SK-N-SH (cell line): ENCODE data around the gene ROM1. TPM values are rescaled to one million over a fixed set of nuclear protein-coding genes. Genes with fewer than 3 reads are reported as not detected.
A peak's percentile ranks its signal among the peaks of the same experiment; 100 is the strongest.

ENCODE experiments used
- CTCF ChIA-PET: fragments of 300-600, 350-600 bp; formaldehyde crosslinking; extraction: SDS; loops from one replicate; lab custom pipeline; 2021; lab: Yijun Ruan, JAX
- POLR2A ChIA-PET: fragments of 350-600 bp; sonication (Branson Sonifier 250); formaldehyde crosslinking; extraction: SDS; loops from one replicate; lab custom pipeline; 2020; ENCODE audit warnings: antibody characterized with exemption, inconsistent platforms; lab: Yijun Ruan, JAX
- DNase-seq: peaks from one replicate; pipeline ENCODE4 v3.0.0; 2012
- H2AFZ ChIP-seq: fragments of 200-600 bp; sonication (generic); 2 replicates; pipeline ENCODE4 v1.8.1; 2016; ENCODE audit warnings: antibody characterized with exemption, mild to moderate bottlenecking, low read depth
- H3F3A ChIP-seq: fragments of 200-600 bp; sonication (generic); replicated peaks from 2 replicates; pipeline ENCODE3; 2016; ENCODE audit warnings: antibody characterized with exemption, mild to moderate bottlenecking; ENCODE audit not compliant: insufficient read depth
- H3K27ac ChIP-seq, 2 experiments: fragments of 200-500 bp in 1 of 2; fragments of 200-600 bp in 1 of 2; sonication (Bioruptor generic) in 1 of 2; sonication (generic), shearing (Covaris generic) in 1 of 2; 2 replicates each; pipeline versions ENCODE4 v1.5.1 to v1.6.1; 2014 to 2016; ENCODE audit warnings: low read depth in 2 of 2, inconsistent platforms in 1 of 2, low read length in 1 of 2, mild to moderate bottlenecking in 1 of 2, mixed read lengths in 1 of 2
- H3K27me3 ChIP-seq: fragments of 200-600 bp; sonication (generic), shearing (Covaris generic); 2 replicates; pipeline ENCODE4 v1.6.1; 2016; ENCODE audit warnings: mixed run types; ENCODE audit not compliant: insufficient read depth
- H3K36me3 ChIP-seq, 2 experiments: fragments of 200-500 bp in 1 of 2; fragments of 200-600 bp in 1 of 2; sonication (Bioruptor generic) in 1 of 2; sonication (generic) in 1 of 2; replicated peaks in 1 of 2; 2 replicates each; pipeline versions ENCODE3 to v1.5.1; 2014 to 2016; ENCODE audit warnings: low read length in 1 of 2, mild to moderate bottlenecking in 1 of 2; ENCODE audit not compliant: insufficient read depth in 2 of 2, control insufficient read depth in 1 of 2
- H3K4me1 ChIP-seq, 2 experiments: fragments of 200-500 bp in 1 of 2; fragments of 200-600 bp in 1 of 2; sonication (Bioruptor generic) in 1 of 2; sonication (generic), shearing (Covaris generic) in 1 of 2; 2 replicates each; pipeline versions ENCODE4 v1.5.1 to v1.6.1; 2014 to 2016; ENCODE audit warnings: low read depth in 1 of 2, low read length in 1 of 2, mixed run types in 1 of 2; ENCODE audit not compliant: insufficient read depth in 2 of 2, control insufficient read depth in 1 of 2
- H3K4me2 ChIP-seq: fragments of 200-600 bp; sonication (generic), shearing (Covaris generic); 2 replicates; pipeline ENCODE4 v1.6.1; 2017; ENCODE audit warnings: mixed run types
- H3K4me3 ChIP-seq, 2 experiments: fragments of 200-500 bp in 1 of 2; fragments of 200-600 bp in 1 of 2; sonication (Bioruptor generic) in 1 of 2; sonication (generic), shearing (Covaris generic) in 1 of 2; 2 replicates each; pipeline versions ENCODE4 v1.5.1 to v1.8.1; 2014 to 2016; ENCODE audit warnings: low read depth in 2 of 2, inconsistent platforms in 1 of 2, low read length in 1 of 2, mild to moderate bottlenecking in 1 of 2, mixed read lengths in 1 of 2, moderate library complexity in 1 of 2
- H3K79me2 ChIP-seq: fragments of 200-600 bp; sonication (generic); 2 replicates; pipeline ENCODE4 v1.8.1; 2017; ENCODE audit warnings: mild to moderate bottlenecking; ENCODE audit not compliant: insufficient read depth
- H3K9ac ChIP-seq: fragments of 200-600 bp; sonication (generic); 2 replicates; pipeline ENCODE4 v1.6.1; 2017; ENCODE audit warnings: mixed run types
- H3K9me2 ChIP-seq: fragments of 200-600 bp; sonication (generic); 2 replicates; pipeline ENCODE4 v1.6.1; 2017; ENCODE audit warnings: mixed run types
- H3K9me3 ChIP-seq: fragments of 200-600 bp; sonication (generic); 2 replicates; pipeline ENCODE4 v1.6.1; 2017; ENCODE audit warnings: mixed run types, mild to moderate bottlenecking, moderate library complexity
- H4K20me1 ChIP-seq: fragments of 200-600 bp; sonication (generic); 2 replicates; pipeline ENCODE4 v1.6.1; 2017; ENCODE audit warnings: mild to moderate bottlenecking, mixed run types; ENCODE audit not compliant: insufficient read depth
- CTCF ChIP-seq: fragments of 200-600 bp; sonication (generic); IDR thresholded peaks from 2 replicates; pipeline ENCODE4 v1.6.1; 2017; ENCODE audit warnings: antibody characterized with exemption, mild to moderate bottlenecking, moderate library complexity
- ELF1 ChIP-seq: IDR thresholded peaks from 2 replicates; pipeline ENCODE4 v1.4.0; 2012
- EP300 ChIP-seq, 2 experiments: IDR thresholded peaks; 2 replicates each; pipeline versions ENCODE4 v1.4.0 to v1.6.1; 2012; ENCODE audit warnings: borderline replicate concordance in 1 of 2, low read depth in 1 of 2, low read length in 1 of 2
- FOXJ3 ChIP-seq: sonication (generic); formaldehyde crosslinking; IDR thresholded peaks from 2 replicates; pipeline ENCODE4 v1.5.1; 2020; ENCODE audit warnings: mild to moderate bottlenecking, missing genetic modification reagents
- IRF3 ChIP-seq: fragments of 150-350 bp; IDR thresholded peaks from 2 replicates; pipeline ENCODE4 v1.6.1; 2016; ENCODE audit warnings: mild to moderate bottlenecking, low read depth, low read length
- JUND ChIP-seq: IDR thresholded peaks from 2 replicates; pipeline ENCODE4 v1.4.0; 2012
- MAX ChIP-seq: IDR thresholded peaks from 2 replicates; pipeline ENCODE4 v1.4.0; 2012; ENCODE audit warnings: low read depth
- NRF1 ChIP-seq: IDR thresholded peaks from 2 replicates; pipeline ENCODE4 v1.6.1; 2012; ENCODE audit warnings: low read depth, mild to moderate bottlenecking, low read length
- POLR2AphosphoS5 ChIP-seq: IDR thresholded peaks from 2 replicates; pipeline ENCODE4 v1.6.1; 2012; ENCODE audit warnings: low read depth, low read length
- RAD21 ChIP-seq: IDR thresholded peaks from 2 replicates; pipeline ENCODE4 v1.6.1; 2012; ENCODE audit warnings: mild to moderate bottlenecking, low read length
- TAF1 ChIP-seq: IDR thresholded peaks from 2 replicates; pipeline ENCODE4 v1.6.1; 2012; ENCODE audit warnings: low read depth, mild to moderate bottlenecking, low read length, moderate library complexity, borderline replicate concordance
- TEAD4 ChIP-seq: IDR thresholded peaks from 2 replicates; pipeline ENCODE4 v1.4.0; 2012; ENCODE audit warnings: mild to moderate bottlenecking, borderline replicate concordance; ENCODE audit not compliant: insufficient read depth
- YY1 ChIP-seq: IDR thresholded peaks from 2 replicates; pipeline ENCODE4 v1.4.0; 2012; ENCODE audit warnings: low read depth, mild to moderate bottlenecking
- ZBTB33 ChIP-seq: IDR thresholded peaks from 2 replicates; pipeline ENCODE4 v1.4.0; 2012; ENCODE audit warnings: low read depth, borderline replicate concordance
- WGBS: methylation state at CpG from one replicate; pipeline ENCODE4 v1.1.6; 2017; ENCODE audit warnings: low lambda C conversion rate; 5-methylcytosine and 5-hydroxymethylcytosine counted together
- polyA plus RNA-seq, 3 experiments: library from polyadenylated mRNA; depleted of rRNA; stranded (reverse); fragments of >200 nt; gene quantifications; 2 replicates each; pipeline ENCODE4 v1.2.3, GENCODE V29; 2012

ROM1 gene
- polyA plus RNA-seq, 1 of the 3 experiments (the other 2 are of a cell fraction), result 7.3 TPM

- TF ChIP-seq CTCF (no peak), ELF1 (no peak), EP300 (IDR thresholded peaks at IDR 0.05; ENCODE audit: borderline replicate concordance in 1 of 2, low read depth in 1 of 2, low read length in 1 of 2) (no peak), IRF3 (no peak)
These were observed 9.5 kb downstream of the ROM1 start (continued) for GRCh38 chr11:62622476-62623089.

- no peak overlapping the region for H3K27ac ChIP-seq
- WGBS, result 95% methylated on average over 3 of the region's 3 CpGs
- H3K9ac ChIP-seq, result no peak overlapping the region
- no peak overlapping the region for H3K4me2 ChIP-seq
- H3K9me2 ChIP-seq, result no peaks in the 10 kb centered on the region
- no peaks in the 10 kb centered on the region for H3K9me3 ChIP-seq
- TF ChIP-seq POLR2AphosphoS5 (no peak), TEAD4 (no peak), FOXJ3 (no peak), YY1 (no peak), JUND (no peak), MAX (no peak), CTCF (0 out of 2 replicates have a peak, but pooled peaks have one; percentile 9), NRF1 (no peak), TAF1 (no peak), RAD21 (0 out of 2 replicates have a peak, but pooled peaks have one; percentile 19), ZBTB33 (no peak)
- ChIA-PET CTCF (interaction anchor here (1.4 kb wide), 1 partner anchor 203 kb away, joined by 3 read pairs; no protein-coding TSS in a partner anchor), POLR2A (no interaction called here)
- no peaks in the 10 kb centered on the region for H3K4me1 ChIP-seq
- H2AFZ ChIP-seq, result no peak overlapping the region
- H4K20me1 ChIP-seq, result no peaks in the 10 kb centered on the region
- H3K79me2 ChIP-seq, result no peaks in the 10 kb centered on the region
- peaks cover 25 to 59% of the 10 kb centered on the region in 2 experiments for H3K36me3 ChIP-seq
- DNase-seq, result no peak
- H3K4me3 ChIP-seq, result no peak overlapping the region
- H3K27me3 ChIP-seq, result no peaks in the 10 kb centered on the region
- H3F3A ChIP-seq, result peaks cover 19% of the 10 kb centered on the region
These were observed 14.7 kb downstream of the ROM1 start for GRCh38 chr11:62627713-62628112.
